Muscle layer of colon (tissue), 2 donors: ENCODE measurements around the gene SPIN1.
"Not testable (repeated sequence)": the region's sequence is repeated elsewhere in the genome, so short reads cannot be mapped to it uniquely, and the experiment has no call there.

Experiments
- H3K27ac ChIP-seq: one replicate; pipeline ENCODE4 v1.7.0; 2013; ENCODE audit warnings: low read depth, mild to moderate bottlenecking, low read length, moderate library complexity
- H3K27me3 ChIP-seq, 2 donors: one replicate each; pipeline ENCODE4 v1.7.0; 2013; ENCODE audit warnings: low read length in 2 of 2, mild to moderate bottlenecking in 2 of 2; ENCODE audit not compliant: insufficient read depth in 2 of 2, control insufficient read depth in 1 of 2
- H3K36me3 ChIP-seq: one replicate; pipeline ENCODE4 v1.7.0; 2013; ENCODE audit warnings: mild to moderate bottlenecking, low read length; ENCODE audit not compliant: insufficient read depth
- H3K4me1 ChIP-seq: one replicate; pipeline ENCODE4 v1.7.0; 2013; ENCODE audit warnings: mild to moderate bottlenecking, low read length; ENCODE audit not compliant: insufficient read depth
- H3K4me3 ChIP-seq, 2 donors: one replicate each; pipeline ENCODE4 v1.7.0; 2013; ENCODE audit warnings: low read length in 2 of 2, low read depth in 1 of 2, mild to moderate bottlenecking in 1 of 2, moderate library complexity in 1 of 2
- H3K9ac ChIP-seq: one replicate; pipeline ENCODE4 v1.7.0; 2013; ENCODE audit warnings: low read length
- H3K9me3 ChIP-seq: one replicate; pipeline ENCODE4 v1.7.0; 2013; ENCODE audit warnings: mild to moderate bottlenecking, low read length
- donor health status: abdominal sarcoma.
- donor health status: Adenocarcinoma of cecum.

The SPIN1 gene

GRCh38 chr9:88388203-88388885 lies at the start of gene SPIN1:
SPIN1 (plus strand) TSS chr9:88388444; CDS start chr9:88426540, 38,096 bp downstream.
- peak within 1 kb of the TSS; percentile 71 for H3K9ac ChIP-seq
- peaks cover 24% of the 10 kb centered on the region for H3K4me1 ChIP-seq
- H3K27ac ChIP-seq, result peak within 1 kb of the TSS; percentile 79
- H3K27me3 ChIP-seq, result no peaks in the 10 kb centered on the region
- no peaks in the 10 kb centered on the region for H3K9me3 ChIP-seq
- peak within 1 kb of the TSS; percentile 69 to 79 for H3K4me3 ChIP-seq
- H3K36me3 ChIP-seq, result no peaks in the 10 kb centered on the region

DNA sequence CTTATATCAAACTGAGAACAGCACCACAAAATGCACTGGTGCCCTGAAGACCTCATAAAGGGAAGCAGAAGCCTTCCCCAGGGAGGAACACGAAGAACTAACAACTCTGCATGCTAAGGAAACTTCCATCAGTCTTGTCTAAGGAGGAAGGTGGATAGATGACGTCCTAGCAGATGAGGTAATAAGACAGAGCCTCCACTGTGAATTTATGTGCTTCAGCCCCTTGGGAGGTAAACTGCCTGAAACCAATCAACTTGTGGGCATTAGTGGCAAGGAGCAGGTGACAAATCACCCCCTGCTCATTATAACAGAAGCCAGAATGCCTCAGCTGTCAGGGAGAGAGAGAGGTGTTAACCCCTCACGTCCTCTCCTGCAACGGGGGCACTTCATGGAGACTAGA lies 48.9 kb upstream of the SPIN1 start:
- H3K27me3 ChIP-seq, result no peaks in the 10 kb centered on the region
- H3K27ac ChIP-seq, result no peak overlapping the region
- H3K9ac ChIP-seq, result no peak overlapping the region
- no peaks in the 10 kb centered on the region for H3K36me3 ChIP-seq
- H3K4me1 ChIP-seq, result no peaks in the 10 kb centered on the region
- H3K4me3 ChIP-seq, result no peak overlapping the region
- no peaks in the 10 kb centered on the region for H3K9me3 ChIP-seq

- Histone ChIP-seq H3K9me3 (no peaks in the 10 kb centered on the region), H3K4me1 (no peaks in the 10 kb centered on the region), H3K4me3 (no peak overlapping the region), H3K27me3 (no peaks in the 10 kb centered on the region), H3K36me3 (no peaks in the 10 kb centered on the region), H3K9ac (no peak overlapping the region), H3K27ac (no peak overlapping the region)
Measured at GRCh38 chr9:88342246-88342645, 46.0 kb upstream of the SPIN1 start.

- no peaks in the 10 kb centered on the region for H3K9me3 ChIP-seq
- no peaks in the 10 kb centered on the region for H3K36me3 ChIP-seq
- no peak overlapping the region for H3K9ac ChIP-seq
- H3K4me3 ChIP-seq, result no peak overlapping the region
- no peaks in the 10 kb centered on the region for H3K27me3 ChIP-seq
- H3K27ac ChIP-seq, result no peak overlapping the region
- H3K4me1 ChIP-seq, result no peaks in the 10 kb centered on the region
Measured at GRCh38 chr9:88344013-88344412, 44.2 kb upstream of the SPIN1 start.

GRCh38 chr9:88350354-88350753 lies 37.9 kb upstream of the SPIN1 start:
- not testable (repeated sequence) for H3K27ac ChIP-seq, H3K4me1 ChIP-seq, H3K27me3 ChIP-seq, H3K36me3 ChIP-seq, H3K9me3 ChIP-seq, H3K4me3 ChIP-seq, H3K9ac ChIP-seq

GRCh38 chr9:88355166-88355565 lies 33.1 kb upstream of the SPIN1 start:
- no peak overlapping the region for H3K27ac ChIP-seq
- no peak overlapping the region for H3K9ac ChIP-seq
- H3K9me3 ChIP-seq, result no peaks in the 10 kb centered on the region
- H3K4me3 ChIP-seq, result no peak overlapping the region
- H3K27me3 ChIP-seq, result no peaks in the 10 kb centered on the region
- H3K4me1 ChIP-seq, result no peaks in the 10 kb centered on the region
- H3K36me3 ChIP-seq, result no peaks in the 10 kb centered on the region

DNA sequence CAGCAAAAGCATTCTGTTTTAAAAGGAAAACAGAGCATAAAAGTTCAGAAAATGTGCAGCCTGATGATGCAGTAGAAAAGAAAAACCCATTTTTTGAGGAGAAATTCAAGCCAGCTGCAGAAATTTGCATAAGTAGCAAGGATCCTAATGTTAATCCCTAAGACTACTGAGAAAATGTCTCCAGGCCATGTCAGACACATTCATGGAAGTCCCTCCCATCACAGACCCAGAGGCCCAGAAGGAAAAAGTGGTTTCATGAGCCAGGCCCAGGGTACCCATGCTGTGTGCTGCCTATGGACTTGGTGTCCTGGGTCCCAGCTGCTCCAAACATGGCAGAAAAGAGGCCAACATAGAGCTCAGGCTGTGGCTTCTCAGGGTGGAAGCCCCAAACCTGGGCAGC lies 31.0 kb upstream of the SPIN1 start:
- H3K27me3 ChIP-seq, H3K36me3 ChIP-seq, H3K9ac ChIP-seq, H3K4me3 ChIP-seq, H3K9me3 ChIP-seq, H3K4me1 ChIP-seq, H3K27ac ChIP-seq: not testable (repeated sequence)

DNA sequence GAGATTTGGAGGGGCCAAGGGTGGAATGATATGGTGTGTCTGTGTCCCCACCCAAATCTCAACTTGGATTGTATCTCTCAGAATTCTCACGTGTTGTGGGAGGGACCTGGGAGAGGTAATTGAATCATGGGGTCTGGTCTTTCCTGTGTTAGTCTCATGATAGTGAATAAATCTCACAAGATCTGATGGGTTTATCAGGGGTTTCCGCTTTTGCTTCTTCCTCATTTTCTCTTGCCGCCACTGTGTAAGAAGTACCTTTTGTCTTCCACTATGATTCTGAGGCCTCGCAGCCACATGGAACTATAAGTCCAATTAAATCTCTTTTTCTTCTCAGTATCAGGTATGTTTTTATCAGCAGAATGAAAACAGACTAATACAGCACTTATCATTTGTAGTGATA lies 29.5 kb upstream of the SPIN1 start:
- no peaks in the 10 kb centered on the region for H3K27me3 ChIP-seq
- H3K9ac ChIP-seq, result no peak overlapping the region
- H3K9me3 ChIP-seq, result no peaks in the 10 kb centered on the region
- no peak overlapping the region for H3K27ac ChIP-seq
- H3K4me3 ChIP-seq, result no peak overlapping the region
- no peaks in the 10 kb centered on the region for H3K36me3 ChIP-seq
- H3K4me1 ChIP-seq, result no peaks in the 10 kb centered on the region

DNA sequence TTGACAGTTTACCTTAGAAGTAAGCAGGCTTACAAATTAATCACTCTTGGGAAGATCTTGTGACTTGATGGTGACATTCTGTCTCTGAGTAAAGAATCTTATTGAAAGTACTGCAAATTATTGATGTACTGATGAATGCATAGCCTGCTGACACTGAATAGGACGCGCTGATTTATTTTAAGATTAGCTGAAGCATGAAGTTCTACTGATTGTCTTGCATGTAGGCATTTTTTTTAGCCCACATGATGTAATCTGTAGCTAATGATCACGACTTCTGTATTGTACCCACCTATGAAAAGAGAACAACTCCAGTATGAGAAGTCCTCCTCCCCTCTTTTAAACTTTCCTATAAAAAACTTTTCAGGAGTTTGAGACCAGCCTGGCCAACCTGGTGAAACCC lies 28.3 kb upstream of the SPIN1 start:
- no peak overlapping the region for H3K4me3 ChIP-seq
- H3K9ac ChIP-seq, result no peak overlapping the region
- H3K4me1 ChIP-seq, result no peaks in the 10 kb centered on the region
- no peaks in the 10 kb centered on the region for H3K27me3 ChIP-seq
- H3K36me3 ChIP-seq, result no peaks in the 10 kb centered on the region
- no peak overlapping the region for H3K27ac ChIP-seq
- no peaks in the 10 kb centered on the region for H3K9me3 ChIP-seq

DNA sequence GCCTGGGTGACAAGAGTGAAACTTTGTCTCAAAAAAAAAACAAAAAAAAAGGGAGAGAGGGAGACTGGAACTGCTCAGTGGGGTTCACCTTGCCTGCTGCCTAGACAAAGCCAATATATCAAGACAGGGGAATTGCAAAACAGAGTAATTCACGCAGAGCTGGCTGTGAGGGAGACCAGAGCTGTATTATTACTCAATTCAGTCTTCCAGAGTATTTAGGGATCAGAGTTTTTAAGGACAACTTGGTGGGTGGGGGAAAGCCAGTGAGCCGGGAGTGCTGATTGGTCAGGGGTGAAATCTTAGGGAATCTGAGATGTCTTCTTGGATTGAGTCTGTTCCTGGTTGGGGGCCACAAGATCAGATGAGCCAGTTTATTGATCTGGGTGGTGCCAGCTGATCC lies 25.6 kb upstream of the SPIN1 start:
- H3K36me3 ChIP-seq, result no peaks in the 10 kb centered on the region

GRCh38 chr9:88363661-88364060 lies 24.6 kb upstream of the SPIN1 start:
- no peak overlapping the region for H3K9ac ChIP-seq

More for the DNA sequence above, 25.6 kb upstream of the SPIN1 start:
- Histone ChIP-seq H3K9me3 (no peaks in the 10 kb centered on the region), H3K4me1 (no peaks in the 10 kb centered on the region), H3K27ac (no peak overlapping the region), H3K9ac (no peak overlapping the region), H3K27me3 (no peaks in the 10 kb centered on the region), H3K4me3 (no peak overlapping the region)

GRCh38 chr9:88364706-88365105 lies 23.5 kb upstream of the SPIN1 start:
- no peak overlapping the region for H3K27ac ChIP-seq
- no peaks in the 10 kb centered on the region for H3K27me3 ChIP-seq
- H3K9me3 ChIP-seq, result no peaks in the 10 kb centered on the region
- no peak overlapping the region for H3K9ac ChIP-seq
- H3K4me3 ChIP-seq, result no peak overlapping the region
- H3K36me3 ChIP-seq, result no peaks in the 10 kb centered on the region
- H3K4me1 ChIP-seq, result no peaks in the 10 kb centered on the region

More at GRCh38 chr9:88363661-88364060, 24.6 kb upstream of the SPIN1 start:
- H3K27me3 ChIP-seq, result no peaks in the 10 kb centered on the region
- no peak overlapping the region for H3K4me3 ChIP-seq
- no peaks in the 10 kb centered on the region for H3K36me3 ChIP-seq
- no peaks in the 10 kb centered on the region for H3K4me1 ChIP-seq
- no peaks in the 10 kb centered on the region for H3K9me3 ChIP-seq
- no peak overlapping the region for H3K27ac ChIP-seq
